Measurements from ENCODE around the gene SFT2D1.
"Not testable (repeated sequence)": the region's sequence is repeated elsewhere in the genome, so short reads cannot be mapped to it uniquely, and the experiment has no call there.

SFT2D1 gene

GRCh38 chr6:166379800-166380199 is 37.5 kb upstream of the SFT2D1 start:
- Mint-ChIP-seq H3K9me3 (no peaks in the 10 kb centered on the region), H3K4me1 (ENCODE audit: low read depth in 2 of 2) (peaks cover 11 to 13% of the 10 kb centered on the region in 2 donors), H3K27ac (no peak overlapping the region), H3K36me3 (ENCODE audit: insufficient read depth) (peaks cover 13% of the 10 kb centered on the region), H3K27me3 (no peaks in the 10 kb centered on the region), H3K4me3 (no peak overlapping the region)
- ATAC-seq (replicated peaks) (no peak), DNase-seq (no peak)

- H3K4me3 Mint-ChIP-seq, result no peak overlapping the region
- H3K27me3 Mint-ChIP-seq, result no peaks in the 10 kb centered on the region
These were observed 36.8 kb upstream of the SFT2D1 start for GRCh38 chr6:166379103-166379586.

DNA sequence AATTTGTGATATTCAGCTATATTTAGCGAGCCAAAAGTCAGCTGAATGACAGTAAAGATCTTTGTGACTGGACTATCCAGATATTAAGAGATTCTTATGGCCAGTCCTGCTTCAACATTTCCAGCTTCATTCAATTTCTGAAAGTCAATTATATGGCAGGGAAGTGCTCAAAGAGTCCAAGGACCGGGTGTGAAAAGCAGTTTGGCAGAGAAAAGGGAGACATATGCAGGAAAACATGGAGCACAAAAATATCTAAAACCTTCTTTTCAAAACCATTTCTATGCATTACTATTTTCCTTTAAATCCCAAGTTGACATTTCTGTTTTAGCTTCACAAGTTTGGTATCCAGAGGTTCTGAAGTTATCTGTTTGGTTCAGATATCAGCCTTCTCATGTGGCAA is 35.4 kb upstream of the SFT2D1 start:
- peaks cover 6% of the 10 kb centered on the region for H3K36me3 Mint-ChIP-seq (ENCODE audit: insufficient read depth)
- no peaks in the 10 kb centered on the region for H3K9me3 Mint-ChIP-seq
- H3K27ac Mint-ChIP-seq, result no peak overlapping the region
- peaks cover 7 to 8% of the 10 kb centered on the region in 2 donors for H3K4me1 Mint-ChIP-seq (ENCODE audit: low read depth in 2 of 2)
- ATAC-seq (replicated peaks) (no peak), DNase-seq (no peak)
- H3K27me3 Mint-ChIP-seq, result no peaks in the 10 kb centered on the region
- no peak overlapping the region for H3K4me3 Mint-ChIP-seq

More at GRCh38 chr6:166379103-166379586, 36.8 kb upstream of the SFT2D1 start:
- H3K4me1 Mint-ChIP-seq (ENCODE audit: low read depth in 2 of 2), result peaks cover 9 to 13% of the 10 kb centered on the region in 2 donors
- DNase-seq (no peak), ATAC-seq (replicated peaks) (no peak)
- H3K9me3 Mint-ChIP-seq, result no peaks in the 10 kb centered on the region
- peaks cover 10% of the 10 kb centered on the region for H3K36me3 Mint-ChIP-seq (ENCODE audit: insufficient read depth)
- no peak overlapping the region for H3K27ac Mint-ChIP-seq

DNA sequence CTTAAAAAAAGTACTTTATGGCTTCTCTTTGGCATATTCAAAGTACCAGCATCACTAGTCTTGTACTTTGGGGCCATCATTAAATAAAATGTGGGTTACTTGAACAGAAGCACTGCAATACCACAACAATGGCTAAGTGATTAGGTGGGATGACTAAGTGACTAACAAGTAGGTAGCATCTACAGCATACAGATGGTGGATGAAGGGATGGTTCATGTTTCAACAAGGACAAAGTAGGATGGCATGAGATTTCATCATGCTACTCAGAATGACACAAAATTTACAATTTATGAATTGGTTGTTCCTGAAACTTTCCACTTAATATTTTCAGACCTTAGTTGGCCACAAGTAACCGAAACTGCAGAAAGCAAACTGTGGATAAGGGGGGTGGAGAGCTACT is 32.7 kb upstream of the SFT2D1 start:
- ATAC-seq (replicated peaks), result no peak

DNA sequence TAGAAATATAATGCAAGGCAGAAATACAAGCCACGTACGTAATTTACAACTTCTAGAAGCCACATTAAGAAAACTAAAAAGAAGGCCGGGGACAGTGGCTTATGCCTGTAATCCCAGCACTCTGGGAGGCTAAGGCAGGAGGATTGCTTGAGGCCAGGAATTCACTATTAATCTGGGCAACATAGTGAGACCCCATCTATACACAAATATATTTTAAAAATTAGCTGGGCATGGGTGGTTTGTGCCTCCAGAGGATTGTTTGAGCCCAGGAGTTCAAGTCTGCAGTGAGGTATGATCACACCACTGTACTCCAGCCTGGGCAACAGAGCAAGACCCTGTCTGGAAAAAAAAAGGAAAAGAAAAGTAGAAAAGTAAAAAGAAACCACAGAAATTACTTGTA is 28.1 kb upstream of the SFT2D1 start:
- no peak for DNase-seq
- no peaks in the 10 kb centered on the region for H3K27me3 Mint-ChIP-seq
- H3K27ac Mint-ChIP-seq, result no peak overlapping the region
- H3K4me1 Mint-ChIP-seq (ENCODE audit: low read depth in 2 of 2), result peaks cover 0 to 1% of the 10 kb centered on the region in 2 donors
- peaks cover 3% of the 10 kb centered on the region for H3K36me3 Mint-ChIP-seq (ENCODE audit: insufficient read depth)
- H3K4me3 Mint-ChIP-seq, result no peak overlapping the region
- H3K9me3 Mint-ChIP-seq, result no peaks in the 10 kb centered on the region
- ATAC-seq (replicated peaks), result no peak

More for the DNA sequence above, 32.7 kb upstream of the SFT2D1 start:
- DNase-seq, result no peak
- Mint-ChIP-seq H3K36me3 (ENCODE audit: insufficient read depth) (peaks cover under 1% of the 10 kb centered on the region), H3K27ac (no peak overlapping the region), H3K27me3 (no peaks in the 10 kb centered on the region), H3K4me3 (no peak overlapping the region), H3K4me1 (ENCODE audit: low read depth in 2 of 2) (no peaks in the 10 kb centered on the region), H3K9me3 (no peaks in the 10 kb centered on the region)

DNA sequence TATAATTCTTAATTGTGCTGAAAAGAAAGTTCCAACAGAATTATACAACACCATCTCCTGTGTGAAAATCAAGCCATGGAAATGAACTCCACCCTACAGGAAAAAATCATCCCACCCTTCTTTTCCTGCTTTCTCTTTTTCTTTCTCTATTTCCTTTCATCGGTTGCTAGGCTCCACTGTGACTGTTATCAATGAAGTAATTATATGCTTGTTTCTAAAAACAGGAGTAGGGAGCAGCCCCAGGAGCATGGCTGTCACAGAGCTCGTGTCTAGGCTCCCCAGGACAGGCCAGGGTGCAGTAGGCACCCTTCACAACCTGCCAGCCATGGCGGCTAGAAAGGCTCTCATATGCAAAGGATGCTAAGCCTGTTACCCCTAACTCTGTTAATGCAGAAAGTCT is 27.4 kb upstream of the SFT2D1 start:
- ATAC-seq (replicated peaks) (no peak), DNase-seq (no peak)
- Mint-ChIP-seq H3K9me3 (no peaks in the 10 kb centered on the region), H3K4me1 (ENCODE audit: low read depth in 2 of 2) (peaks cover 0 to 1% of the 10 kb centered on the region in 2 donors), H3K36me3 (ENCODE audit: insufficient read depth) (peaks cover 7% of the 10 kb centered on the region), H3K27me3 (no peaks in the 10 kb centered on the region), H3K27ac (no peak overlapping the region), H3K4me3 (no peak overlapping the region)

DNA sequence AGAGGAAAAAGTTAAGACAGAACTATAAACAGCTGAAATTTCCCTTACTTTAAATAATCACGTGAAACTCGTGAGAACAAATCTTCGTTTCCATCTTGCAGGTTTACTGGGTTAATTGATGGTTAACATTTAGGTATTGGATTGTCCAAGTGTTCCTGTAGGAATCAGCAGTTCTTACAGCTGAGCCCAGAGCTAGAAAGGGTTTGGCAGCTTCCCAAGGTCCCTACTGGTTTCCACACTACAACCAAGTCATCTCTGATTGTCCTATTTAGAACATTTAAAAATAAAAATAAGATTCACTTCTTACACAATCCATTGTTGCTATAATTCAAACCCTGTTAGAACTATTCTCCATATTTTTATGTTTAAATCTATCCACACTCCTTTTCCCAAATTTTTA is 24.6 kb upstream of the SFT2D1 start:
- no peak overlapping the region for H3K4me3 Mint-ChIP-seq
- H3K9me3 Mint-ChIP-seq, result no peaks in the 10 kb centered on the region
- H3K27ac Mint-ChIP-seq, result no peak overlapping the region
- no peaks in the 10 kb centered on the region for H3K27me3 Mint-ChIP-seq
- ATAC-seq (replicated peaks) (no peak), DNase-seq (no peak)
- peaks cover 20% of the 10 kb centered on the region for H3K36me3 Mint-ChIP-seq (ENCODE audit: insufficient read depth)
- H3K4me1 Mint-ChIP-seq (ENCODE audit: low read depth in 2 of 2), result peaks cover 0 to 1% of the 10 kb centered on the region in 2 donors

DNA sequence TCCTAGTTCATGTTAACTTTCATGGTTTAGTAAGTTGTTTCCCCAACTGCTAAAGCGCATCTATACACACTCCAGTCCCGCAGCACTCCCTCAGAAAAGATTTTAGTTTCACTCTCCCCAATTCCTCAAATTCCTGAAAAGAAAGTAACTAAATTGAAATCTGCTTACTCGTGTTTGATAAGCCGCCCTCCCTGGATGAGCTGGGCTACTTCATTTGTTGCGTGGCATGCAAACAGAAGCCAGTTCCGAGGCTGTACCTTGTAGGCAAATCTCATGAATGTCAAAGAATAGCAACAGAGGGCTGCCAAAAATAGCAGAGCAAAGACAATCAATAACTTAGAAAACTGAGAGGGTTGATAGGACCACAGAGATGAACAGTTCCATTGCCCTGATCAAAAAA is 23.5 kb upstream of the SFT2D1 start:
- ATAC-seq (replicated peaks) (no peak), DNase-seq (no peak)
- Mint-ChIP-seq H3K4me3 (no peak overlapping the region), H3K27me3 (no peaks in the 10 kb centered on the region), H3K4me1 (ENCODE audit: low read depth in 2 of 2) (peaks cover 0 to 1% of the 10 kb centered on the region in 2 donors), H3K36me3 (ENCODE audit: insufficient read depth) (peaks cover 20% of the 10 kb centered on the region), H3K27ac (no peak overlapping the region), H3K9me3 (no peaks in the 10 kb centered on the region)

DNA sequence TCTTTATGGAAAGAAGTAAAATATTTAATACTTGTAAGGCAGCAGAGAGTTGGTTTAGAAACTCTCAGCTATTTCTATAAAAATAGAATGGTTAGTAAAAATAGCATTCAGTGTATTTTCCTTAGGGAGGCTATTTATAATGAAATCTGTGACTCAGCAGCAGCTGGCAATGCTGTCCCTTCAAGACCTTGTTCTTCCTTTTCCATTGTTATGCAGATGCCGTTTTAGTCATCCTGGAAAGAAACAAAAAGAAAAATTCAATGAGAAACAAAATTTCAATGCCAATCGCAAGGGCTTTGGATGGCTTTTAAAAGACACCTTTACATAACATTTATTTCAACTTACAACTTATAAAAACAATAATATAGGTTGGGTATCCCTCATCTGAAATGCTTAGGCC is 22.9 kb upstream of the SFT2D1 start:
- Mint-ChIP-seq H3K36me3 (ENCODE audit: insufficient read depth) (peaks cover 20% of the 10 kb centered on the region), H3K4me3 (no peak overlapping the region)
- DNase-seq, result no peak

DNA sequence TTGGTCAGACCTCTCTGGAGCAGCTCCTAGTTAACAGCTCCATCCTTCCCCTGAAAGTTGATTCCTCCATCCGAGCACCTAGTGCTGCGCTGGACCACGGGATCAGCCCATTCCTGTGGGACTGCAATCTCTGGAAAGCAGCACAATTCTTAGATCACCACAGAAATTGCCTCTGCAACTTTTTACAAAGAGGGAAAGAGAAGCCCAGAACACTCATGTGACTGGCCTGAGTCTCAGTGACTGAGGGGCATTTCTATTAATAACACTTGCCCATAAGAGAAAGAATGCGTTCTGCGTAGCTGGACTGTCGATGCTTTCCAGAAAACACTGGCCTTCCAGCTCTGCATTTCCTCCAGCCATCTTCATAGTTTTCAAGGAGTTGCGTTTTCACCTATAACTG is 22.1 kb upstream of the SFT2D1 start:
- ATAC-seq (replicated peaks) (no peak), DNase-seq (no peak)
- Mint-ChIP-seq H3K27ac (no peak overlapping the region), H3K27me3 (peaks cover 6 to 9% of the 10 kb centered on the region in 2 donors), H3K9me3 (no peaks in the 10 kb centered on the region), H3K4me1 (ENCODE audit: low read depth in 2 of 2) (no peaks in the 10 kb centered on the region), H3K36me3 (ENCODE audit: insufficient read depth) (peaks cover 17% of the 10 kb centered on the region), H3K4me3 (no peak overlapping the region)

More for the DNA sequence above, 22.9 kb upstream of the SFT2D1 start:
- H3K9me3 Mint-ChIP-seq, result no peaks in the 10 kb centered on the region
- H3K27ac Mint-ChIP-seq, result no peak overlapping the region
- ATAC-seq (replicated peaks), result no peak
- peaks cover 0 to under 1% of the 10 kb centered on the region in 2 donors for H3K27me3 Mint-ChIP-seq
- H3K4me1 Mint-ChIP-seq (ENCODE audit: low read depth in 2 of 2), result peaks cover 0 to 1% of the 10 kb centered on the region in 2 donors

- ATAC-seq (replicated peaks); H3K27ac Mint-ChIP-seq; H3K4me1 Mint-ChIP-seq (ENCODE audit: low read depth in 2 of 2); H3K9me3 Mint-ChIP-seq; H3K4me3 Mint-ChIP-seq; DNase-seq: not testable (repeated sequence)
- Mint-ChIP-seq H3K36me3 (ENCODE audit: insufficient read depth) (peaks cover 17% of the 10 kb centered on the region), H3K27me3 (peaks cover 14 to 24% of the 10 kb centered on the region in 2 donors)
These were observed 20.1 kb upstream of the SFT2D1 start for GRCh38 chr6:166362427-166362826.

- DNase-seq (no peak), ATAC-seq (replicated peaks) (no peak)
- H3K27ac Mint-ChIP-seq, result no peak overlapping the region
- H3K4me3 Mint-ChIP-seq, result no peak overlapping the region
- H3K4me1 Mint-ChIP-seq (ENCODE audit: low read depth in 2 of 2), result no peaks in the 10 kb centered on the region
- peaks cover 21 to 29% of the 10 kb centered on the region in 2 donors for H3K27me3 Mint-ChIP-seq
- no peaks in the 10 kb centered on the region for H3K9me3 Mint-ChIP-seq
- peaks cover 17% of the 10 kb centered on the region for H3K36me3 Mint-ChIP-seq (ENCODE audit: insufficient read depth)
These were observed 18.7 kb upstream of the SFT2D1 start for GRCh38 chr6:166361077-166361429.

DNA sequence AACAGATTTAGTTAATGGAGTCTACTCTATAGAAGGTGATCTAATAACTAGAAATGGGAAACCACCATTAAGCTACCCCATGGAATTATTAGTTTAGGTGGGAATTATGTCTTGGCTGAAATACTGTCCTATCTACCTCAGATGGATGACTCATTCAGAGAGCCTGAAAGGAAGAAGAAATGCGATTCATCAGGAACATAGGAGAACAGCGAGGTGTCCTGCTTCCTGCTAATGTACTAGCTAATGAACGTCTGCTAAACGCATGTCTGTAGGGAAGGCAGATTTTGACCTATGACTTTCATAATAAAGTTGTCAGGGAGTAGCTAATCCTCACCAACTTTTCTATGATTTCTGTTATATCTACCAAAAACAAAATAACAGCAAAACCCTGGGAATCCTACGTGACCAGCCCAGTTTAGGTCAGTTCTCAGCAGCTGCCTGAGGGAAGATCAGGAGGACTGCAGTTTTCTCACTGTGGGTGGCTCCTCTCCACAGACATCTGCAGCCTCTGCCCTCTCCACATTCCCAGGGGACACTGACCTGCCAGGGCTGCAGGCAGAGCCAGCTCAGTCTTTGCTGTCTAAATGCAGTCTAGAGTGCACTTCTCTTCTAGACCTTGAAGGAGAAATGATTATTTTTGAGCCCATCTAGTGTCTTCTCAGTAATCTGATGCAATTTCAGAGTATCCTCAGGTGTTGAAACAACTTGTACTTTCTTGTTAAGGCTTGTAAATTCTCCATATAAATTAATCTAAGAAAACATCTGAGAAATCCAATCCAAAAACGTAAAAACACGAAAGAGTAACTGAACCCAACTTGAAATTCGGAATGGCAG is 18.1 kb upstream of the SFT2D1 start:
- Mint-ChIP-seq H3K9me3 (no peaks in the 10 kb centered on the region), H3K27ac (no peak overlapping the region), H3K36me3 (ENCODE audit: insufficient read depth) (peaks cover 17% of the 10 kb centered on the region), H3K27me3 (peaks cover 27 to 35% of the 10 kb centered on the region in 2 donors), H3K4me3 (no peak overlapping the region), H3K4me1 (ENCODE audit: low read depth in 2 of 2) (no peaks in the 10 kb centered on the region)
- DNase-seq, result no peak
- no peak for ATAC-seq (replicated peaks)

DNA sequence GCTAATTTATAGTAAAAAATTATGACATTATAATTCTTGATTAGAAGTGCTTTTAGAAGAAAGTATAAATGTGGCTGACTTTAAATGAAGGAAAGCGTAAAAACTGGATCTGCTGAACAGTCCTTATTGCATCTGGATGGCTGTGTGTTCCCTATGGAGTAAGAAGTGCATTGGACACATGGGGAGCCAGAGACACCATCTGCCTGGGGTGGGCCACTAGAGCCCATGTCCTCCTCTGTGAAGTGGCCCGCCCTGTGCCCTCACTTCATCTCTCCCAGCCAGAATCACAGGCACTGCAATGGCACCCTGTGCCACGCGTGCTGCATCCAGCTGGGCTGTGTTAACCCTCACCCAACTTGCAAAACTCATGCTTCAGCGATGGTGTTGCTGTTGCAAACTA is 13.2 kb upstream of the SFT2D1 start:
- Mint-ChIP-seq H3K27me3 (peaks cover 42 to 45% of the 10 kb centered on the region in 2 donors), H3K27ac (no peak overlapping the region), H3K4me1 (ENCODE audit: low read depth in 2 of 2) (no peaks in the 10 kb centered on the region), H3K36me3 (ENCODE audit: insufficient read depth) (no peaks in the 10 kb centered on the region), H3K4me3 (no peak overlapping the region), H3K9me3 (no peaks in the 10 kb centered on the region)
- ATAC-seq (replicated peaks) (no peak), DNase-seq (no peak)

Data from effector memory CD8-positive, alpha-beta T cell (primary cell).